ENCODE results near the gene FDX2. TPM values are rescaled to one million over a fixed set of nuclear protein-coding genes. Genes with fewer than 3 reads are reported as not detected.

Gene FDX2
- polyA plus RNA-seq, 1 donor from 2014 or later = 82.7 TPM

- Histone ChIP-seq H2AFZ (ENCODE audit: low read depth, low read length) (no peak overlapping the region), H3K36me3 (ENCODE audit: insufficient read depth, low read length) (no peaks in the 10 kb centered on the region), H3K79me2 (replicated peaks; ENCODE audit: insufficient read depth, low read length) (no peaks in the 10 kb centered on the region), H3K9me2 (ENCODE audit: insufficient read depth, low read length) (no peaks in the 10 kb centered on the region), H3K9me3 (ENCODE audit: low read length) (no peaks in the 10 kb centered on the region), H3K27me3 (ENCODE audit: insufficient read depth, low read depth, low read length) (no peaks in the 10 kb centered on the region), H3F3A (ENCODE audit: insufficient read depth, low read length, poor library complexity, severe bottlenecking) (no peaks in the 10 kb centered on the region), H3K27ac (ENCODE audit: low read length) (no peak overlapping the region), H4K20me1 (ENCODE audit: insufficient read depth) (no peaks in the 10 kb centered on the region), H3K4me3 (ENCODE audit: low read length) (no peak overlapping the region), H3K9ac (ENCODE audit: low read length) (no peak overlapping the region), H3K4me2 (ENCODE audit: low read length) (no peak overlapping the region)
- TF ChIP-seq REST (IDR thresholded peaks at IDR 0.05; ENCODE audit: borderline replicate concordance) = no peak
- no peak for TF ChIP-seq MXI1 (conservative IDR thresholded peaks at IDR 0.05; ENCODE audit: poor library complexity, severe bottlenecking)
Observed at GRCh38 chr19:10279737-10280442, 35.9 kb downstream of the FDX2 start.

GRCh38 chr19:10278935-10279334 is 36.9 kb downstream of the FDX2 start:
- Histone ChIP-seq H3K4me2 (ENCODE audit: low read length) (no peak overlapping the region), H3K36me3 (ENCODE audit: insufficient read depth, low read length) (no peaks in the 10 kb centered on the region)

More at GRCh38 chr19:10278935-10279334, 36.9 kb downstream of the FDX2 start:
- no peak overlapping the region for H3K4me3 ChIP-seq (ENCODE audit: low read length)
- no peaks in the 10 kb centered on the region for H3F3A ChIP-seq (ENCODE audit: insufficient read depth, low read length, poor library complexity, severe bottlenecking)
- H3K27me3 ChIP-seq (ENCODE audit: insufficient read depth, low read depth, low read length) = peaks cover 1% of the 10 kb centered on the region
- H3K27ac ChIP-seq (ENCODE audit: low read length) = no peak overlapping the region
- H3K9me2 ChIP-seq (ENCODE audit: insufficient read depth, low read length) = no peaks in the 10 kb centered on the region
- TF ChIP-seq EZH2 (IDR thresholded peaks at IDR 0.05; ENCODE audit: borderline replicate concordance, insufficient read depth, low read length, poor library complexity, severe bottlenecking) (no peak), CTCF (IDR thresholded peaks at IDR 0.05; ENCODE audit: poor library complexity, severe bottlenecking) (no peak), POLR2AphosphoS5 (IDR thresholded peaks at IDR 0.05) (no peak), EP300 (conservative IDR thresholded peaks at IDR 0.05; ENCODE audit: poor library complexity, severe bottlenecking) (no peak), REST (IDR thresholded peaks at IDR 0.05; ENCODE audit: borderline replicate concordance) (no peak), RAD21 (conservative IDR thresholded peaks at IDR 0.05) (no peak), MXI1 (conservative IDR thresholded peaks at IDR 0.05; ENCODE audit: poor library complexity, severe bottlenecking) (no peak), SMC3 (conservative IDR thresholded peaks at IDR 0.05; ENCODE audit: poor library complexity) (no peak), TAF1 (IDR thresholded peaks at IDR 0.05; ENCODE audit: low read depth) (no peak)
- H3K79me2 ChIP-seq (replicated peaks; ENCODE audit: insufficient read depth, low read length) = no peaks in the 10 kb centered on the region
- no peak overlapping the region for H3K9ac ChIP-seq (ENCODE audit: low read length)
- no peak overlapping the region for H2AFZ ChIP-seq (ENCODE audit: low read depth, low read length)
- H3K9me3 ChIP-seq (ENCODE audit: low read length) = no peaks in the 10 kb centered on the region
- H4K20me1 ChIP-seq (ENCODE audit: insufficient read depth) = no peaks in the 10 kb centered on the region

Data from neural cell (in vitro differentiated cells).